Psoas muscle (tissue), 8 donors: ENCODE measurements around the gene ACTRT2. TPM values are rescaled to one million over a fixed set of nuclear protein-coding genes. Genes with fewer than 3 reads are reported as not detected.

Source experiments
- ATAC-seq, 4 donors: fragments of 200-7000 bp; cut with Tn5 transposase; one replicate each; pipeline ENCODE4 v1.9.1; 2020; ENCODE audit warnings: moderate library complexity in 3 of 4, mild to moderate bottlenecking in 2 of 4
- DNase-seq, 2 donors: peaks; one replicate each; pipeline ENCODE4 v3.0.0-alpha.2; 2020
- H3K27ac ChIP-seq: fragments of 200-600 bp; one replicate; pipeline ENCODE4 v1.8.0; 2022
- H3K27me3 ChIP-seq, 3 donors: fragments of 200-600 bp in 1 of 3; one replicate each; pipeline versions ENCODE4 v1.6.1 to v1.8.0; 2013 to 2022; ENCODE audit warnings: low read length in 2 of 3, mild to moderate bottlenecking in 2 of 3, moderate library complexity in 1 of 3; ENCODE audit not compliant: insufficient read depth in 3 of 3
- H3K36me3 ChIP-seq, 2 donors: fragments of 200-600 bp in 1 of 2; one replicate each; pipeline versions ENCODE4 v1.6.1 to v1.8.0; 2013 to 2022; ENCODE audit warnings: low read depth in 1 of 2, mild to moderate bottlenecking in 1 of 2, moderate library complexity in 1 of 2; ENCODE audit not compliant: insufficient read depth in 1 of 2
- H3K4me1 ChIP-seq: fragments of 200-600 bp; one replicate; pipeline ENCODE4 v1.8.0; 2022
- H3K4me3 ChIP-seq: fragments of 200-600 bp; one replicate; pipeline ENCODE4 v1.8.0; 2022; ENCODE audit warnings: mild to moderate bottlenecking
- H3K9me3 ChIP-seq: fragments of 200-600 bp; one replicate; pipeline ENCODE4 v1.8.0; 2022
- CTCF ChIP-seq: fragments of 200-600 bp; IDR thresholded peaks from one replicate; pipeline ENCODE4 v1.8.0; 2022; ENCODE audit warnings: antibody characterized with exemption
- WGBS, 3 donors: extraction: QIAGEN DNeasy Blood & Tissue Kit; methylation state at CpG; one replicate each; pipeline versions ENCODE4 v1.1.6 to v1.1.7; 2013; 5-methylcytosine and 5-hydroxymethylcytosine counted together
- intact Hi-C, 2 donors: fragments of 100-400 bp; cut with DNase I; formaldehyde crosslinking; loops; one replicate each; pipeline versions ENCODE4 v1.11.0 to v1.14.2; 2022
- polyA plus RNA-seq, 3 donors: library from polyadenylated mRNA; stranded (reverse); fragments of 200-250 nt; gene quantifications; one replicate each; pipeline ENCODE4 v1.2.3, GENCODE V29; 2013
- total RNA-seq, 4 donors: library from RNA; stranded (reverse); fragmentation: NEBNext Ultra II Directional in 2 of 4; extraction: Animal tissue kit (Norgen Biotek cat#: 25700) in 2 of 4; gene quantifications; one replicate each; pipeline versions ENCODE4 v1.2.1 to v1.2.4, GENCODE V29; 2021 to 2023
- donor health status: healthy with polysubstance abuse.
- donor health status: DM: no; HTN: no; CAD: no; lungs with moderate emphysema.
- donor health status: Bipolar disorder and iron deficiency.
- donor health status: healthy.
- donor health status: DM: yes; HTN: yes; CAD: no.
- donor health status: DM: no; HTN: no; CAD: no.
- donor health status: DM: no; HTN: no; CAD: no.
- donor health status: DM: yes; HTN: yes; CAD: no.

Gene ACTRT2
- total and polyA plus RNA-seq, 7 donors = not detected

DNA sequence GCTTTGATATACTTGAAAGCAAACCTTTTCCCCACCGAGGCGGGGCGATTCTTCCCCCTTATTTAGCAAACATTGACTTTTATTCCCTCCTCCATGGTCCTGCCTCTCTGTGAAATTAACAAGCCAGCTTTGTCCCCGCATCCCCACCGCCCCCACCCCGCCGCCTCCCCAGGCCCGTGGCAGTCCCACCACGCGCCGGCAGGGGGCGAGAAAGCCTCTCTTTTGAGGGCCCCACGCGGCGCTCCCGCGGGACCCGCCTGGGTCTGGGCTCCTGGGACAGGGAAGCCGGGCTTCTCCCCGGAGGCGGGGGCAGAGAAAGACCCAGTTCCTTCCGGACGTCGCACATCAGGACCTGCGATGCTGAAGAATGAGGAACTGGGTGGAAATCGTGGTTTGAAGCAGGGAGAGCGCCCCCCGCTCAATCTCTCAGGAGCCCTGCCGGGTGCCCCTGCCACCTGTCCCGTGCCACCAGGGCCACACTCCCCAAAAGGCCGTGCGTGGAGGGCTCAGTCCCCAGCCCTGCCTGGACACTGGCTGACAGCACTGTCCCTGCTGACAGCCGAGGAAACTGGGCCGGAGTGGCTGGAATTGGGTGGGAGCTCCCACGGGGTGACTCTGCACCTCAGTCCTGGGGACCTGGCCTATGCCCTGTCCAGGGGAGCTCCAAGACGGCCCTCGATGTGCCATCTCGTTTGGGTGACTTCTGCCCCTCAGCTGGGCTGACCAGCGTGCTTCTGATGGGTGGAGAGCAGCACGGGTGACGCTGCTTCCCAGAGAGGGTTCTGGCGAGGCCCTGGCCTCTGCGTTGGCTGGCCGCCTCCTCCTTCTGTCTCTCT lies 8.6 kb upstream of the ACTRT2 start:
- peaks cover 0 to 77% (median 5%) of the 10 kb centered on the region in 3 donors for H3K27me3 ChIP-seq
- peak; percentile 86 for TF ChIP-seq CTCF
- intact Hi-C loops = loop anchor here (1.0 to 5.0 kb wide), 5 partner anchors 270 to 412 kb away; no protein-coding TSS in a partner anchor
- H3K4me3 ChIP-seq = no peak overlapping the region
- H3K4me1 ChIP-seq = no peaks in the 10 kb centered on the region
- 25 to 28% (median 26%) methylated on average over 44 of the region's 44 CpGs for WGBS, 3 donors
- no peak overlapping the region for H3K27ac ChIP-seq
- DNase-seq (peak; percentile 57 to 73), ATAC-seq (peak; percentile 69 to 86 (median 75))
- no peaks in the 10 kb centered on the region for H3K9me3 ChIP-seq
- no peaks in the 10 kb centered on the region for H3K36me3 ChIP-seq

DNA sequence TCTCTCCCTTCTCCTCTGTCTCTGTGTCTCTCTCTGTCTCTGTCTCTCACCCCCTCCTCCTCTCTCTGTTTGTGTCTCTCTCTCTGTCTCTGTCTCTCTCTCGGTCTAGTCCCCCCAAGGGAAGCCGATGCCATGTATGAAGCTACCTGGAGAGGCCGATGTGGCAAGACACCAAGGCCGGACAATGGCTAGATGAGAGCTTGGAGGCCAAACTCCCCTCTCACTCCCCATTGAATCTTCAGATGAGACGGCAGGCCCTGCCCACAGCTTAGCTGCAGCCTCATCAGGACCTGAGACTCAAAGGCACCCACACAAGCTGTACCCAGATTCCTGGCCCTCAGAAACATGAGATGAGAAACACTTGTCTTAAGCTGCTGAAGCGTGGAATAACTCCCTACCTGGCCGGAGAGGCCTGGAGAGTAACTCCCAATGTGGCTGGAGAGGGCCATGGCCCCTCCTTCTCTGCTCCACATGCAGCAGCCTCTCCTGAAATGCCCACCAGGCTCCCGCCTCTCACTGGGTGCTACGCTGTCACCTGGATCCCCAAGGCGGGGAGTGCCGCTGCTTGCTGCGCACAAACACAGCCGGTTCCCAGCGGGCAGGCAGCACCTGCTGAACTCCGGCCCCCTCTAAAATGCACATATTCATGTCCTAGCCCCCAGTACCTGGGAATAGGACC lies 7.8 kb upstream of the ACTRT2 start:
- H3K27me3 ChIP-seq = peaks cover 0 to 75% (median 3%) of the 10 kb centered on the region in 3 donors

GRCh38 chr1:3014050-3014440 lies 7.2 kb upstream of the ACTRT2 start:
- 73 to 81% (median 78%) methylated on average over 10 of the region's 10 CpGs for WGBS, 3 donors
- DNase-seq = no peak
- Histone ChIP-seq H3K4me3 (no peak overlapping the region), H3K27me3 (peaks cover 0 to 70% (median 3%) of the 10 kb centered on the region in 3 donors), H3K4me1 (no peaks in the 10 kb centered on the region), H3K27ac (no peak overlapping the region), H3K9me3 (no peaks in the 10 kb centered on the region), H3K36me3 (no peaks in the 10 kb centered on the region)
- intact Hi-C loops = loop anchor here in 1 of 2 donors (5.0 kb wide), 1 partner anchor 268 kb away; no protein-coding TSS in a partner anchor
- ATAC-seq = no peak
- TF ChIP-seq CTCF = no peak

More for the DNA sequence above, 7.8 kb upstream of the ACTRT2 start:
- Histone ChIP-seq H3K4me1 (no peaks in the 10 kb centered on the region), H3K27ac (no peak overlapping the region), H3K9me3 (no peaks in the 10 kb centered on the region), H3K36me3 (no peaks in the 10 kb centered on the region), H3K4me3 (no peak overlapping the region)
- ATAC-seq (no peak), DNase-seq (peak in 1 of 2 donors; percentile 46)
- TF ChIP-seq CTCF = no peak
- intact Hi-C loops = loop anchor here (2.0 to 5.0 kb wide), 3 partner anchors 269 to 411 kb away; no protein-coding TSS in a partner anchor
- 86 to 90% (median 89%) methylated on average over 15 of the region's 15 CpGs for WGBS, 3 donors

GRCh38 chr1:3014443-3015268 lies 6.6 kb upstream of the ACTRT2 start:
- DNase-seq (no peak), ATAC-seq (no peak)
- intact Hi-C loops = loop anchor here in 1 of 2 donors (5.0 kb wide), 1 partner anchor 268 kb away; no protein-coding TSS in a partner anchor
- Histone ChIP-seq H3K36me3 (no peaks in the 10 kb centered on the region), H3K27me3 (peaks cover 0 to 65% (median 3%) of the 10 kb centered on the region in 3 donors), H3K9me3 (no peaks in the 10 kb centered on the region), H3K27ac (no peak overlapping the region), H3K4me1 (no peaks in the 10 kb centered on the region), H3K4me3 (no peak overlapping the region)
- TF ChIP-seq CTCF = no peak
- 71 to 80% (median 78%) methylated on average over 26 of the region's 26 CpGs for WGBS, 3 donors
